Activated CD4-positive, alpha-beta T cell treated with anti-CD3 and anti-CD28 coated beads for 1 hour (primary cell): Measurements from ENCODE around the gene TNFRSF4.
"Not testable (repeated sequence)": the region's sequence is repeated elsewhere in the genome, so short reads cannot be mapped to it uniquely, and the experiment has no call there.

ENCODE experiments used
- DNase-seq: peaks from one replicate; pipeline ENCODE4 v3.0.0-alpha.2; 2020

TNFRSF4 gene

GRCh38 chr1:1199961-1200875 lies 13.7 kb downstream of the TNFRSF4 start:
- DNase-seq: peak; percentile 10

GRCh38 chr1:1199141-1199960 lies 14.6 kb downstream of the TNFRSF4 start:
- DNase-seq: peak; percentile 8

GRCh38 chr1:1198423-1199140 lies 15.4 kb downstream of the TNFRSF4 start:
- peak; percentile 7 for DNase-seq

GRCh38 chr1:1197551-1198422 lies 16.2 kb downstream of the TNFRSF4 start:
- peak; percentile 6 for DNase-seq

- DNase-seq: no peak
These were observed 16.8 kb downstream of the TNFRSF4 start for GRCh38 chr1:1197188-1197500.

- DNase-seq: peak; percentile 7
These were observed 17.3 kb downstream of the TNFRSF4 start for GRCh38 chr1:1196431-1197187.

GRCh38 chr1:1195726-1196125 lies 18.2 kb downstream of the TNFRSF4 start:
- not testable (repeated sequence) for DNase-seq

- DNase-seq: no peak
These were observed 19.2 kb downstream of the TNFRSF4 start for GRCh38 chr1:1194723-1195122.

- no peak for DNase-seq
These were observed 22.2 kb downstream of the TNFRSF4 start for GRCh38 chr1:1191734-1192133.

- no peak for DNase-seq
These were observed 24.8 kb downstream of the TNFRSF4 start for GRCh38 chr1:1189111-1189510.

GRCh38 chr1:1187938-1188337 lies 26.0 kb downstream of the TNFRSF4 start:
- no peak for DNase-seq

GRCh38 chr1:1185101-1185765 lies 28.7 kb downstream of the TNFRSF4 start:
- DNase-seq: no peak

GRCh38 chr1:1183833-1184775 lies 29.8 kb downstream of the TNFRSF4 start:
- no peak for DNase-seq

- DNase-seq: no peak
These were observed 30.7 kb downstream of the TNFRSF4 start for GRCh38 chr1:1183221-1183747.

- DNase-seq: no peak
These were observed 31.3 kb downstream of the TNFRSF4 start for GRCh38 chr1:1182491-1183220.

- no peak for DNase-seq
These were observed 32.0 kb downstream of the TNFRSF4 start for GRCh38 chr1:1181938-1182410.

GRCh38 chr1:1181129-1181937 lies 32.6 kb downstream of the TNFRSF4 start:
- no peak for DNase-seq
